ENCODE results near the gene P2RX7. TPM values are rescaled to one million over a fixed set of nuclear protein-coding genes. Genes with fewer than 3 reads are reported as not detected.

P2RX7 gene
- total RNA-seq, 2 donors from 2014 or later, result 1.4 to 11.8 TPM

DNA sequence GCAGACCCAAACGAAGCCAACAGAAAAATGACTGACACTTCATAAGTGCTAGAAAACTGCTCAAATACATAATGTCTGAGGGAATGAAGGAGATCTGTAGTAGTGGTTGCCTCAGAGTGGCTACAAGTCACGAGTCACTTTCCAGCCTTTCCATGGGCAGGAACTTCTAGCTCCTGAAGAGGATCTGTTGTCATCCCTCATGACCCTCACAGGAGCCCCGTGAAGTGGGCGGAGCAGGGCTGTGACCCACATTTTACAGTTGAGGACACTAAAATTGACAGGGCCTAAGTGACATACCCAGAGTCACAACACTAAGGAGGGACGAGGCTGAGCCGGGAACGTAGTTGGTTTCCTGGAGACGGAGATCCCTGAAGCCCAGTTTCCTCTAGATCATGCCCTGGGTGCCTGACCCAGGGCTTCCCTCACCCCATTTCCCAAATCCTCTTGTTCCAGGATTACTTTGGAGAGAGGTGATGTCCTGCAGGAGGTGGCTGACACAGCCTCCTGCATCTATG is 45.8 kb upstream of the P2RX7 start:
- TF ChIP-seq, protein P1, sequence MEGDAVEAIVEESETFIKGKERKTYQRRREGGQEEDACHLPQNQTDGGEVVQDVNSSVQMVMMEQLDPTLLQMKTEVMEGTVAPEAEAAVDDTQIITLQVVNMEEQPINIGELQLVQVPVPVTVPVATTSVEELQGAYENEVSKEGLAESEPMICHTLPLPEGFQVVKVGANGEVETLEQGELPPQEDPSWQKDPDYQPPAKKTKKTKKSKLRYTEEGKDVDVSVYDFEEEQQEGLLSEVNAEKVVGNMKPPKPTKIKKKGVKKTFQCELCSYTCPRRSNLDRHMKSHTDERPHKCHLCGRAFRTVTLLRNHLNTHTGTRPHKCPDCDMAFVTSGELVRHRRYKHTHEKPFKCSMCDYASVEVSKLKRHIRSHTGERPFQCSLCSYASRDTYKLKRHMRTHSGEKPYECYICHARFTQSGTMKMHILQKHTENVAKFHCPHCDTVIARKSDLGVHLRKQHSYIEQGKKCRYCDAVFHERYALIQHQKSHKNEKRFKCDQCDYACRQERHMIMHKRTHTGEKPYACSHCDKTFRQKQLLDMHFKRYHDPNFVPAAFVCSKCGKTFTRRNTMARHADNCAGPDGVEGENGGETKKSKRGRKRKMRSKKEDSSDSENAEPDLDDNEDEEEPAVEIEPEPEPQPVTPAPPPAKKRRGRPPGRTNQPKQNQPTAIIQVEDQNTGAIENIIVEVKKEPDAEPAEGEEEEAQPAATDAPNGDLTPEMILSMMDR (IDR thresholded peaks at IDR 0.05), result no peak
- TF ChIP-seq POLR2A (IDR thresholded peaks at IDR 0.05) (no peak), POLR2AphosphoS5 (IDR thresholded peaks at IDR 0.05) (no peak)
- Histone ChIP-seq H3K27ac (no peak overlapping the region), H3K36me3 (no peaks in the 10 kb centered on the region), H3K9me3 (no peaks in the 10 kb centered on the region), H3K4me3 (no peak overlapping the region), H3K4me1 (replicated peaks) (no peaks in the 10 kb centered on the region), H3K27me3 (replicated peaks; ENCODE audit: insufficient read depth) (no peaks in the 10 kb centered on the region)
- intact Hi-C loops (cut with DNase I), result no loop called here
- DNase-seq (ENCODE audit: low spot score), result no peak
- 91% methylated on average over 8 of the region's 8 CpGs for WGBS

DNA sequence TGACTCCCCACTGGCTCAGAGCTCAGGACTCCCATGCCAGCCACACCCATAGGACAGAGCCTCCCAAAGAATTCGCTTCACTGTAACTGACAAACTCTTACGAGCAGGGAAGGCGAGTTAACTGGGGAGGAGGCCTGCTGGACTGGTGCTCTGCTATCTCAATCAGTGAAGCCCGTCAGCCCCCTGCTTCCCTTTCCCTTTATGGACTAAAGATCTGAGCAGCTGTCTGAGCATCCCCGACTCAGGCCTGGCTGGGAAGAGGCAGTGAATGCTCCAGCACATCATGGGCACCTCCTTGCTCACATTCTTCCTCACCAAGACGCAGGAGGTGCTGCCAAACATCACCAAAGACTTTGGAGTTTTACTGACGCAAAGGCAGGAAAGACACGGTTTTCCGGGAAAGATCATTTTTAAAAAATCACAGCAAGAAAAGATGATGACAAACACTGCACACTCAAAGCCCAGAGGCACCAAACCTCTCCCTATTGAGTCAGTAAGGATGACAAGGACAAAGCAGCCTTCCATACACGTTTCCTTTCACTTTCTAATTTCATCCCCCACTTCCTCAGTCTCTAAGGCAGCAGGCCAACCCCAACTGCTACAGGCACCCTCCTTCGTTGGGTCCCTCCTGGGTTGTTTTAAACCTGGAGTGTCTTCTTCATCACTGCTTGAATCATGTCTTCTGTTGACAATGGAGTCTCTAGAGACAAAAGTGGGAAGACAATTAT is 45.0 kb upstream of the P2RX7 start:
- no peaks in the 10 kb centered on the region for H3K36me3 ChIP-seq
- intact Hi-C loops (cut with DNase I), result no loop called here
- no peaks in the 10 kb centered on the region for H3K4me1 ChIP-seq (replicated peaks)
- H3K27ac ChIP-seq, result no peak overlapping the region
- 67% methylated on average over 11 of the region's 11 CpGs for WGBS
- DNase-seq (ENCODE audit: low spot score), result no peak
- H3K9me3 ChIP-seq, result no peaks in the 10 kb centered on the region
- TF ChIP-seq POLR2A (IDR thresholded peaks at IDR 0.05) (no peak), POLR2AphosphoS5 (IDR thresholded peaks at IDR 0.05) (no peak)
- TF ChIP-seq, protein P1 (IDR thresholded peaks at IDR 0.05), result no peak
- no peak overlapping the region for H3K4me3 ChIP-seq
- H3K27me3 ChIP-seq (replicated peaks; ENCODE audit: insufficient read depth), result no peaks in the 10 kb centered on the region

DNA sequence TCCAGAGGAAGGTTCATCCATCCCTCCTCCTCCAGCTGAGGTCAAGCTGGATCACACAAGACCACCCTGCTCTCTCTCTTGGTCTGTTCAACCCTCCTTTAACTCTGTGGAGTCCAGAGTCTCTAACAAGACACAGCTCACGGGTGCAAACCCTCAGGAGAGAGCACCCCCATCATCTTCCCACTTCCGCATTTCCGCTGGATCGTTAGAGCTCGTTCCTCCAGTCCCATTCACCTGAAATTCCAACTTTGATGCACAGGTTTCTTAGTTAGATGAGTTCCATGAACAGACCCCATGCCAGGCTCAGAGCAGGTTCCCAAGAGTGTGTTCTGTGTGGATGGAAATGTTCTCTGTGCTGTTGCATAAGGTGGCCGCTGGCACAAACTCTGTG is 44.5 kb upstream of the P2RX7 start:
- Histone ChIP-seq H3K27ac (no peak overlapping the region), H3K4me3 (no peak overlapping the region), H3K9me3 (no peaks in the 10 kb centered on the region), H3K27me3 (replicated peaks; ENCODE audit: insufficient read depth) (no peaks in the 10 kb centered on the region), H3K36me3 (no peaks in the 10 kb centered on the region), H3K4me1 (replicated peaks) (no peaks in the 10 kb centered on the region)
- DNase-seq (ENCODE audit: low spot score), result no peak
- TF ChIP-seq POLR2A (IDR thresholded peaks at IDR 0.05) (no peak), POLR2AphosphoS5 (IDR thresholded peaks at IDR 0.05) (no peak)
- TF ChIP-seq, protein P1 (IDR thresholded peaks at IDR 0.05), result no peak
- intact Hi-C loops (cut with DNase I), result no loop called here
- 93% methylated on average over 6 of the region's 6 CpGs for WGBS

DNA sequence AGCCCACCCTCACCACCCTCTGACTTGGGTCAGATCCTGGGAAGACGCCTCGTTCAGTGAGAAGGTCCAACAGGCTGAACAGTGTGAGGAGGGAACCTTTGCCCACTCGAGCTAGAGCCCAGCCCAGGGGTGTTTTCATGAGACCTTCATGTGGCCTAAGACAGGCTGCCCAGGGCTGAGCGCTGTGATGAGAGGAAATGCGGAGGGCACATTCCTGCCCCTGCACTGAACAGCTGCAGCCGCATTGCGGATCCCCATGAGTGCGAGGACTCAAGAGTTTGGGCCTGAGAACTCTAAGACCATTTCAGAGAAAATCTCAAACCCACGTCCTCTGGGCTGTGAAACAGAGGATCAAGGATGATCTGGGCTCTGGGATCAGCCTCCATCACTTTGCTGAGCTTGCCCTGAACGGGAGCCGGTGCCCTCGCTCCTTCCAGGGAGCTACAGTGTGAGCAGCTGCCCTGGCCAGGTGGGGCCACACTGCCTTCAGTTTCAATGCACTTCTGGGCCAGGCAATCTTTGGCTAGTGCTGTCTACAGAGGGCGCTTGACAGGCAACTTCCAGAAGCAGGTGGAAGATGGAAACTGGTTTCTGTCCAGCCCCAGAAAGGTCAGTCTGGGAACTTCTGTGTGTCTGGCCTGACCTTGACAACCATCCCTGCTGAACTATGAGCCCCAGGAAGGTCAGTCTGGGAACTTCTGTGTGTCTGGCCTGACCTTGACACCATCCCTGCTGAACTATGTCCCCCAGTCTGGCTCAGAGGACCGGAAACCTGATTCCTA is 43.5 kb upstream of the P2RX7 start:
- H3K27ac ChIP-seq, result no peak overlapping the region
- no peak for DNase-seq (ENCODE audit: low spot score)
- no peaks in the 10 kb centered on the region for H3K27me3 ChIP-seq (replicated peaks; ENCODE audit: insufficient read depth)
- 85% methylated on average over 13 of the region's 14 CpGs for WGBS
- no peaks in the 10 kb centered on the region for H3K36me3 ChIP-seq
- no peaks in the 10 kb centered on the region for H3K4me1 ChIP-seq (replicated peaks)
- H3K4me3 ChIP-seq, result no peak overlapping the region
- H3K9me3 ChIP-seq, result no peaks in the 10 kb centered on the region
- TF ChIP-seq POLR2AphosphoS5 (IDR thresholded peaks at IDR 0.05) (no peak), POLR2A (IDR thresholded peaks at IDR 0.05) (no peak)
- TF ChIP-seq, protein P1 (IDR thresholded peaks at IDR 0.05), result no peak
- intact Hi-C loops (cut with DNase I), result no loop called here

Measured in prostate gland (tissue), 2 donors.